A549 (cell line): ENCODE results near the gene MPRIP. TPM values are rescaled to one million over a fixed set of nuclear protein-coding genes. Genes with fewer than 3 reads are reported as not detected.

Source experiments
- ATAC-seq, 2 experiments: fragments of 200-7000 bp in 1 of 2; fragments of >200 bp in 1 of 2; cut with Nextera tagmentation in 1 of 2; cut with Tn5 transposase in 1 of 2; 3 replicates each; pipeline versions ENCODE4 v1.8.0 to v1.9.1; 2018 to 2020; ENCODE audit warnings: mild to moderate bottlenecking in 1 of 2, moderate library complexity in 1 of 2
- CTCF ChIA-PET: fragments of 300-600 bp; sonication (Branson Sonifier 250); formaldehyde crosslinking; extraction: SDS; loops from one replicate; lab custom pipeline; 2021; ENCODE audit warnings: antibody characterized with exemption, inconsistent platforms; lab: Yijun Ruan, JAX
- POLR2A ChIA-PET: fragments of 350-600 bp; formaldehyde crosslinking; extraction: SDS; loops from one replicate; lab custom pipeline; 2021; ENCODE audit warnings: antibody characterized with exemption, inconsistent platforms; lab: Yijun Ruan, JAX
- DNase-seq, 2 experiments: peaks; one replicate each; pipeline versions ENCODE4 v3.0.0 to v3.0.0-alpha.2; 2011 to 2016; ENCODE audit warnings: low read depth in 1 of 2, low spot score in 1 of 2
- FAIRE-seq: peaks from 2 replicates; lab custom pipeline; 2011; peaks lifted over from hg19 to GRCh38; lab: Jason Lieb, UNC
- H3K27ac ChIP-seq, 2 experiments: fragments of >200 bp; sonication (Bioruptor Twin); formaldehyde crosslinking; 3 replicates each; pipeline ENCODE4 v1.5.1; 2016 to 2017
- H3K4me1 ChIP-seq: fragments of >200 bp; sonication (Bioruptor Twin); formaldehyde crosslinking; 3 replicates; pipeline ENCODE4 v1.6.1; 2016
- H3K4me2 ChIP-seq: fragments of >200 bp; sonication (Bioruptor Twin); formaldehyde crosslinking; 3 replicates; pipeline ENCODE4 v1.6.1; 2016
- H3K4me3 ChIP-seq: fragments of >200 bp; sonication (Bioruptor Twin); formaldehyde crosslinking; 3 replicates; pipeline ENCODE4 v1.5.1; 2016
- H3K9me3 ChIP-seq: fragments of >200 bp; sonication (Bioruptor Twin); formaldehyde crosslinking; 3 replicates; pipeline ENCODE4 v1.6.1; 2016
- BCL3 ChIP-seq: fragments of >200 bp; sonication (Bioruptor Twin); formaldehyde crosslinking; IDR thresholded peaks from 3 replicates; pipeline ENCODE4 v1.6.1; 2016
- BHLHE40 ChIP-seq: IDR thresholded peaks from 2 replicates; pipeline ENCODE4 v1.6.1; 2012; ENCODE audit warnings: low read depth, low read length, inconsistent platforms
- CBX2 ChIP-seq: fragments of 200-600 bp; sonication (generic); IDR thresholded peaks from 2 replicates; pipeline ENCODE4 v1.6.1; 2016; ENCODE audit warnings: low read depth, mild to moderate bottlenecking, borderline replicate concordance
- CBX8 ChIP-seq: fragments of 200-600 bp; sonication (generic); IDR thresholded peaks from 2 replicates; pipeline ENCODE4 v1.6.1; 2016
- ELK1 ChIP-seq: fragments of 150-350 bp; IDR thresholded peaks from 2 replicates; pipeline ENCODE4 v1.6.1; 2014; ENCODE audit warnings: low read depth, mild to moderate bottlenecking, low read length
- ESRRA ChIP-seq: fragments of 150-350 bp; IDR thresholded peaks from 2 replicates; pipeline ENCODE4 v1.6.1; 2014; ENCODE audit warnings: mild to moderate bottlenecking, low read length, borderline replicate concordance
- HDAC2 ChIP-seq: fragments of 200-600 bp; sonication (generic); IDR thresholded peaks from 2 replicates; pipeline ENCODE4 v1.6.1; 2016
- KDM1A ChIP-seq: fragments of 200-600 bp; sonication (generic); IDR thresholded peaks from 2 replicates; pipeline ENCODE4 v1.6.1; 2016; ENCODE audit warnings: low read depth, mild to moderate bottlenecking
- MAX ChIP-seq: IDR thresholded peaks from 2 replicates; pipeline ENCODE4 v1.6.1; 2012
- MYC ChIP-seq: IDR thresholded peaks from 2 replicates; pipeline ENCODE4 v1.6.1; 2012; ENCODE audit warnings: mild to moderate bottlenecking, inconsistent platforms, low read length, improper control_type of control experiment, borderline replicate concordance
- NPAS2 ChIP-seq: fragments of 250-450 bp; sonication (Bioruptor Pico); IDR thresholded peaks from 2 replicates; pipeline ENCODE4 v1.8.0; 2022; ENCODE audit warnings: mild to moderate bottlenecking, moderate library complexity, borderline replicate concordance
- REST ChIP-seq: fragments of 200-600 bp; sonication (generic); IDR thresholded peaks from 2 replicates; pipeline ENCODE4 v1.6.1; 2016; ENCODE audit warnings: antibody characterized with exemption, mild to moderate bottlenecking, moderate library complexity
- TFCP2L1 ChIP-seq: fragments of 250-450 bp; sonication (Bioruptor Pico); IDR thresholded peaks from 2 replicates; pipeline ENCODE4 v1.5.0; 2021; ENCODE audit warnings: mild to moderate bottlenecking
- ZSCAN20 ChIP-seq: fragments of 250-450 bp; sonication (Bioruptor Pico); IDR thresholded peaks from 2 replicates; pipeline ENCODE4 v1.8.0; 2022; ENCODE audit warnings: mild to moderate bottlenecking, moderate library complexity
- WGBS: methylation state at CpG from one replicate; pipeline ENCODE4 v1.1.6; 2017; ENCODE audit errors: missing lambda C conversion rate; 5-methylcytosine and 5-hydroxymethylcytosine counted together
- polyA plus RNA-seq, 4 experiments: library from polyadenylated mRNA; depleted of rRNA in 3 of 4; stranded (reverse); fragments of >200 nt; fragmentation: RNase III in 1 of 4; extraction: RNeasy Plus Mini Kit Qiagen cat#74134 plus additional on column Dnase treatment in 1 of 4; gene quantifications; 2 replicates in 3 of 4; 3 replicates in 1 of 4; pipeline ENCODE4 v1.2.3, GENCODE V29; 2011 to 2017

The MPRIP gene
- polyA plus RNA-seq, 2 of the 4 experiments (the other 2 are of a cell fraction): 147 to 228 TPM

GRCh38 chr17:17070931-17071330, 28.7 kb downstream of the MPRIP start:
- POLR2A ChIA-PET: interaction anchor here (0.6 kb wide), 1 partner anchor 128 kb away, joined by 4 read pairs; no protein-coding TSS in a partner anchor
- Histone ChIP-seq H3K4me3 (no peak overlapping the region), H3K4me1 (peaks cover 89% of the 10 kb centered on the region), H3K27ac (peak overlapping the region; percentile 52 to 64; a peak in 4 of 6 replicates), H3K9me3 (no peaks in the 10 kb centered on the region), H3K4me2 (peak overlapping the region; percentile 41)
- DNase-seq (no peak), ATAC-seq (no peak), FAIRE-seq (no peak)
- TF ChIP-seq BHLHE40: no peak
- no peak for TF ChIP-seq ESRRA
- CTCF ChIA-PET: interaction anchor here (1.0 to 1.3 kb wide), 2 partner anchors 13 to 70 kb away, joined by 3 to 4 read pairs; no protein-coding TSS in a partner anchor
- 66% methylated on average over 5 of the region's 5 CpGs for WGBS

- WGBS: 81% methylated on average over 14 of the region's 14 CpGs
- peak in 1 of 2 experiments; percentile 42 for DNase-seq
- Histone ChIP-seq H3K4me1 (peaks cover 89% of the 10 kb centered on the region), H3K4me3 (no peak overlapping the region), H3K27ac (peak overlapping the region; percentile 52 to 64; a peak in 5 of 6 replicates), H3K9me3 (no peaks in the 10 kb centered on the region), H3K4me2 (peak overlapping the region; percentile 41)
- TF ChIP-seq ESRRA: no peak
- TF ChIP-seq TFCP2L1 (CRISPR knock-in tag): no peak
- TF ChIP-seq ZSCAN20 (CRISPR knock-in tag): no peak
- no peak for TF ChIP-seq BHLHE40
- TF ChIP-seq KDM1A: no peak
- no peak for TF ChIP-seq BCL3
- no peak for TF ChIP-seq ELK1
- no peak for TF ChIP-seq HDAC2
- TF ChIP-seq REST: no peak
- no peak for TF ChIP-seq NPAS2
- no peak for TF ChIP-seq CBX2
- TF ChIP-seq MYC: no peak
- ATAC-seq: peak in 1 of 2 experiments; percentile 11; a peak in 2 of 6 replicates
- no peak for FAIRE-seq
- ChIA-PET POLR2A (no interaction called here), CTCF (interaction anchor here (1.0 to 1.3 kb wide), 3 partner anchors 14 to 80 kb away, joined by 3 to 4 read pairs (median 3); no protein-coding TSS in a partner anchor)
Measured at GRCh38 chr17:17071531-17072360, 29.5 kb downstream of the MPRIP start.

GRCh38 chr17:17072546-17072945, 30.3 kb downstream of the MPRIP start:
- Histone ChIP-seq H3K4me2 (peak overlapping the region; percentile 41; the same call in 2 of the 3 replicates), H3K4me1 (peaks cover 89% of the 10 kb centered on the region), H3K9me3 (no peaks in the 10 kb centered on the region), H3K27ac (peak overlapping the region; percentile 52 to 64; a peak in 5 of 6 replicates), H3K4me3 (no peak overlapping the region)
- POLR2A ChIA-PET: no interaction called here
- ATAC-seq: no peak
- no peak for TF ChIP-seq MAX
- no peak for TF ChIP-seq CBX8
- CTCF ChIA-PET: interaction anchor here (0.7 to 1.3 kb wide), 2 partner anchors 64 to 80 kb away, joined by 3 read pairs; no protein-coding TSS in a partner anchor
- 86% methylated on average over 5 of the region's 5 CpGs for WGBS
- FAIRE-seq: no peak
- no peak for DNase-seq
